SK-N-SH (cell line): ENCODE data around the gene CD19. TPM values are rescaled to one million over a fixed set of nuclear protein-coding genes. Genes with fewer than 3 reads are reported as not detected.

Experiments used
- CTCF ChIA-PET: fragments of 300-600, 350-600 bp; formaldehyde crosslinking; extraction: SDS; loops from one replicate; lab custom pipeline; 2021; lab: Yijun Ruan, JAX
- POLR2A ChIA-PET: fragments of 350-600 bp; sonication (Branson Sonifier 250); formaldehyde crosslinking; extraction: SDS; loops from one replicate; lab custom pipeline; 2020; ENCODE audit warnings: antibody characterized with exemption, inconsistent platforms; lab: Yijun Ruan, JAX
- DNase-seq: peaks from one replicate; pipeline ENCODE4 v3.0.0; 2012
- H2AFZ ChIP-seq: fragments of 200-600 bp; sonication (generic); 2 replicates; pipeline ENCODE4 v1.8.1; 2016; ENCODE audit warnings: antibody characterized with exemption, mild to moderate bottlenecking, low read depth
- H3F3A ChIP-seq: fragments of 200-600 bp; sonication (generic); replicated peaks from 2 replicates; pipeline ENCODE3; 2016; ENCODE audit warnings: antibody characterized with exemption, mild to moderate bottlenecking; ENCODE audit not compliant: insufficient read depth
- H3K27ac ChIP-seq, 2 experiments: fragments of 200-500 bp in 1 of 2; fragments of 200-600 bp in 1 of 2; sonication (Bioruptor generic) in 1 of 2; sonication (generic), shearing (Covaris generic) in 1 of 2; 2 replicates each; pipeline versions ENCODE4 v1.5.1 to v1.6.1; 2014 to 2016; ENCODE audit warnings: low read depth in 2 of 2, inconsistent platforms in 1 of 2, low read length in 1 of 2, mild to moderate bottlenecking in 1 of 2, mixed read lengths in 1 of 2
- H3K27me3 ChIP-seq: fragments of 200-600 bp; sonication (generic), shearing (Covaris generic); 2 replicates; pipeline ENCODE4 v1.6.1; 2016; ENCODE audit warnings: mixed run types; ENCODE audit not compliant: insufficient read depth
- H3K36me3 ChIP-seq, 2 experiments: fragments of 200-500 bp in 1 of 2; fragments of 200-600 bp in 1 of 2; sonication (Bioruptor generic) in 1 of 2; sonication (generic) in 1 of 2; replicated peaks in 1 of 2; 2 replicates each; pipeline versions ENCODE3 to v1.5.1; 2014 to 2016; ENCODE audit warnings: low read length in 1 of 2, mild to moderate bottlenecking in 1 of 2; ENCODE audit not compliant: insufficient read depth in 2 of 2, control insufficient read depth in 1 of 2
- H3K4me1 ChIP-seq, 2 experiments: fragments of 200-500 bp in 1 of 2; fragments of 200-600 bp in 1 of 2; sonication (Bioruptor generic) in 1 of 2; sonication (generic), shearing (Covaris generic) in 1 of 2; 2 replicates each; pipeline versions ENCODE4 v1.5.1 to v1.6.1; 2014 to 2016; ENCODE audit warnings: low read depth in 1 of 2, low read length in 1 of 2, mixed run types in 1 of 2; ENCODE audit not compliant: insufficient read depth in 2 of 2, control insufficient read depth in 1 of 2
- H3K4me2 ChIP-seq: fragments of 200-600 bp; sonication (generic), shearing (Covaris generic); 2 replicates; pipeline ENCODE4 v1.6.1; 2017; ENCODE audit warnings: mixed run types
- H3K4me3 ChIP-seq, 2 experiments: fragments of 200-500 bp in 1 of 2; fragments of 200-600 bp in 1 of 2; sonication (Bioruptor generic) in 1 of 2; sonication (generic), shearing (Covaris generic) in 1 of 2; 2 replicates each; pipeline versions ENCODE4 v1.5.1 to v1.8.1; 2014 to 2016; ENCODE audit warnings: low read depth in 2 of 2, inconsistent platforms in 1 of 2, low read length in 1 of 2, mild to moderate bottlenecking in 1 of 2, mixed read lengths in 1 of 2, moderate library complexity in 1 of 2
- H3K79me2 ChIP-seq: fragments of 200-600 bp; sonication (generic); 2 replicates; pipeline ENCODE4 v1.8.1; 2017; ENCODE audit warnings: mild to moderate bottlenecking; ENCODE audit not compliant: insufficient read depth
- H3K9ac ChIP-seq: fragments of 200-600 bp; sonication (generic); 2 replicates; pipeline ENCODE4 v1.6.1; 2017; ENCODE audit warnings: mixed run types
- H3K9me2 ChIP-seq: fragments of 200-600 bp; sonication (generic); 2 replicates; pipeline ENCODE4 v1.6.1; 2017; ENCODE audit warnings: mixed run types
- H3K9me3 ChIP-seq: fragments of 200-600 bp; sonication (generic); 2 replicates; pipeline ENCODE4 v1.6.1; 2017; ENCODE audit warnings: mixed run types, mild to moderate bottlenecking, moderate library complexity
- H4K20me1 ChIP-seq: fragments of 200-600 bp; sonication (generic); 2 replicates; pipeline ENCODE4 v1.6.1; 2017; ENCODE audit warnings: mild to moderate bottlenecking, mixed run types; ENCODE audit not compliant: insufficient read depth
- CHD2 ChIP-seq: fragments of 150-350 bp; IDR thresholded peaks from 2 replicates; pipeline ENCODE4 v1.6.1; 2018; ENCODE audit warnings: low read length; ENCODE audit not compliant: partially characterized antibody
- CTCF ChIP-seq: fragments of 200-600 bp; sonication (generic); IDR thresholded peaks from 2 replicates; pipeline ENCODE4 v1.6.1; 2017; ENCODE audit warnings: antibody characterized with exemption, mild to moderate bottlenecking, moderate library complexity
- EZH2phosphoT487 ChIP-seq: fragments of 200-600 bp; sonication (generic); IDR thresholded peaks from 2 replicates; pipeline ENCODE4 v1.6.1; 2017; ENCODE audit warnings: low read depth, mixed run types, mild to moderate bottlenecking, antibody characterized with exemption, moderate library complexity, borderline replicate concordance
- FOSL2 ChIP-seq: IDR thresholded peaks from 2 replicates; pipeline ENCODE4 v1.4.0; 2012; ENCODE audit warnings: low read depth, mild to moderate bottlenecking, moderate library complexity, borderline replicate concordance
- FOXJ3 ChIP-seq: sonication (generic); formaldehyde crosslinking; IDR thresholded peaks from 2 replicates; pipeline ENCODE4 v1.5.1; 2020; ENCODE audit warnings: mild to moderate bottlenecking, missing genetic modification reagents
- FOXM1 ChIP-seq: IDR thresholded peaks from 2 replicates; pipeline ENCODE4 v1.4.0; 2012; ENCODE audit warnings: low read depth, mild to moderate bottlenecking
- GATA2 ChIP-seq: sonication (generic); formaldehyde crosslinking; IDR thresholded peaks from 2 replicates; pipeline ENCODE4 v1.5.0; 2020; ENCODE audit warnings: mild to moderate bottlenecking, missing genetic modification reagents
- IRF3 ChIP-seq: fragments of 150-350 bp; IDR thresholded peaks from 2 replicates; pipeline ENCODE4 v1.6.1; 2016; ENCODE audit warnings: mild to moderate bottlenecking, low read depth, low read length
- MEF2A ChIP-seq: IDR thresholded peaks from 2 replicates; pipeline ENCODE4 v1.4.0; 2012; ENCODE audit warnings: low read depth, borderline replicate concordance
- NFIC ChIP-seq: IDR thresholded peaks from 2 replicates; pipeline ENCODE4 v1.4.0; 2012; ENCODE audit warnings: borderline replicate concordance
- PBX3 ChIP-seq: IDR thresholded peaks from 2 replicates; pipeline ENCODE4; 2012
- RAD21 ChIP-seq: IDR thresholded peaks from 2 replicates; pipeline ENCODE4 v1.6.1; 2012; ENCODE audit warnings: mild to moderate bottlenecking, low read length
- RCOR1 ChIP-seq: fragments of 150-350 bp; IDR thresholded peaks from 2 replicates; pipeline ENCODE4 v1.6.1; 2017; ENCODE audit warnings: antibody characterized with exemption, low read length
- REST ChIP-seq: IDR thresholded peaks from 2 replicates; pipeline ENCODE4 v1.6.1; 2012; ENCODE audit warnings: mild to moderate bottlenecking, low read depth, low read length, moderate library complexity
- SIN3A ChIP-seq: IDR thresholded peaks from 2 replicates; pipeline ENCODE4 v1.6.1; 2012; ENCODE audit warnings: low read depth, mild to moderate bottlenecking, low read length, moderate library complexity, borderline replicate concordance
- SMC3 ChIP-seq: IDR thresholded peaks from 2 replicates; pipeline ENCODE4 v1.6.1; 2012; ENCODE audit warnings: low read depth, low read length, improper control_type of control experiment
- TAF1 ChIP-seq: IDR thresholded peaks from 2 replicates; pipeline ENCODE4 v1.6.1; 2012; ENCODE audit warnings: low read depth, mild to moderate bottlenecking, low read length, moderate library complexity, borderline replicate concordance
- TEAD4 ChIP-seq: IDR thresholded peaks from 2 replicates; pipeline ENCODE4 v1.4.0; 2012; ENCODE audit warnings: mild to moderate bottlenecking, borderline replicate concordance; ENCODE audit not compliant: insufficient read depth
- YY1 ChIP-seq: IDR thresholded peaks from 2 replicates; pipeline ENCODE4 v1.4.0; 2012; ENCODE audit warnings: low read depth, mild to moderate bottlenecking
- ZBTB33 ChIP-seq: IDR thresholded peaks from 2 replicates; pipeline ENCODE4 v1.4.0; 2012; ENCODE audit warnings: low read depth, borderline replicate concordance
- WGBS: methylation state at CpG from one replicate; pipeline ENCODE4 v1.1.6; 2017; ENCODE audit warnings: low lambda C conversion rate; 5-methylcytosine and 5-hydroxymethylcytosine counted together
- polyA plus RNA-seq, 3 experiments: library from polyadenylated mRNA; depleted of rRNA; stranded (reverse); fragments of >200 nt; gene quantifications; 2 replicates each; pipeline ENCODE4 v1.2.3, GENCODE V29; 2012

The CD19 gene
- polyA plus RNA-seq, 1 of the 3 experiments (the other 2 are of a cell fraction) = not detected

GRCh38 chr16:28898942-28899341 is 32.8 kb upstream of the CD19 start:
- no peaks in the 10 kb centered on the region for H3K36me3 ChIP-seq
- H3K9me3 ChIP-seq = no peaks in the 10 kb centered on the region
- 93% methylated on average over 4 of the region's 4 CpGs for WGBS
- H3K79me2 ChIP-seq = no peaks in the 10 kb centered on the region
- no peak overlapping the region for H3K27ac ChIP-seq
- H3F3A ChIP-seq = no peaks in the 10 kb centered on the region
- no peak overlapping the region for H3K4me3 ChIP-seq
- H3K9ac ChIP-seq = no peak overlapping the region
- H2AFZ ChIP-seq = no peak overlapping the region
- H3K4me2 ChIP-seq = no peak overlapping the region
- CTCF ChIA-PET = no interaction called here
- H4K20me1 ChIP-seq = no peaks in the 10 kb centered on the region
- POLR2A ChIA-PET = no interaction called here
- DNase-seq = no peak
- no peaks in the 10 kb centered on the region for H3K4me1 ChIP-seq
- TF ChIP-seq MEF2A (no peak), FOSL2 (no peak), IRF3 (no peak), SIN3A (no peak), REST (no peak), YY1 (no peak), SMC3 (no peak), RCOR1 (no peak), NFIC (no peak), ZBTB33 (no peak), RAD21 (no peak), PBX3 (no peak), TAF1 (no peak), GATA2 (no peak), TEAD4 (no peak), FOXJ3 (CRISPR knock-in tag) (no peak), FOXM1 (no peak), EZH2phosphoT487 (no peak), CTCF (no peak), CHD2 (no peak)
- no peaks in the 10 kb centered on the region for H3K27me3 ChIP-seq
- H3K9me2 ChIP-seq = no peaks in the 10 kb centered on the region
